Neural cell (in vitro differentiated cells): ENCODE results near the gene CDC37L1. TPM values are rescaled to one million over a fixed set of nuclear protein-coding genes. Genes with fewer than 3 reads are reported as not detected.

Experiments
- H2AFZ ChIP-seq: fragments of 200-600, 300-800 bp; sonication (generic), shearing (Covaris generic); 2 replicates; pipeline ENCODE4 v1.6.0; 2014; ENCODE audit warnings: low read depth, mild to moderate bottlenecking, antibody characterized with exemption, low read length, moderate library complexity
- H3F3A ChIP-seq: fragments of 200-600 bp; shearing (Covaris generic); 2 replicates; pipeline ENCODE4 v1.6.1; 2016; ENCODE audit warnings: mild to moderate bottlenecking, moderate library complexity, mixed read lengths, antibody characterized with exemption, low read length; ENCODE audit not compliant: insufficient read depth, poor library complexity, severe bottlenecking
- H3K27ac ChIP-seq: fragments of 200-600, 300-800 bp; sonication (generic), shearing (Covaris generic); 2 replicates; pipeline ENCODE4 v1.5.1; 2014; ENCODE audit warnings: mild to moderate bottlenecking, low read length, moderate library complexity
- H3K27me3 ChIP-seq: fragments of 300-800, 200-600 bp; sonication (generic), shearing (Covaris generic); 2 replicates; pipeline ENCODE4 v1.6.0; 2014; ENCODE audit warnings: mild to moderate bottlenecking, low read depth, low read length, moderate library complexity; ENCODE audit not compliant: insufficient read depth
- H3K36me3 ChIP-seq: fragments of 300-800, 200-600 bp; sonication (generic), shearing (Covaris generic); 2 replicates; pipeline ENCODE4 v1.5.1; 2014; ENCODE audit warnings: mild to moderate bottlenecking, antibody characterized with exemption, low read length, moderate library complexity; ENCODE audit not compliant: insufficient read depth
- H3K4me2 ChIP-seq: fragments of 300-800, 200-600 bp; sonication (generic), shearing (Covaris generic); 2 replicates; pipeline ENCODE4 v1.6.0; 2014; ENCODE audit warnings: mild to moderate bottlenecking, low read length
- H3K4me3 ChIP-seq: fragments of 300-800, 200-600 bp; sonication (generic), shearing (Covaris generic); 2 replicates; pipeline ENCODE4 v1.5.1; 2014; ENCODE audit warnings: mild to moderate bottlenecking, low read length, moderate library complexity
- H3K79me2 ChIP-seq: fragments of 200-600 bp; shearing (Covaris generic); replicated peaks from 2 replicates; pipeline ENCODE4 v1.6.0; 2014; ENCODE audit warnings: mild to moderate bottlenecking, low read length, moderate library complexity; ENCODE audit not compliant: insufficient read depth
- H3K9ac ChIP-seq: fragments of 300-800, 200-600 bp; sonication (generic), shearing (Covaris generic); 2 replicates; pipeline ENCODE4 v1.6.1; 2016; ENCODE audit warnings: mild to moderate bottlenecking, low read length, mixed read lengths
- H3K9me2 ChIP-seq: fragments of 200-600 bp; shearing (Covaris generic); 2 replicates; pipeline ENCODE4 v1.6.1; 2016; ENCODE audit warnings: mild to moderate bottlenecking, low read length, mixed read lengths; ENCODE audit not compliant: insufficient read depth
- H3K9me3 ChIP-seq: fragments of 200-600, 300-800 bp; sonication (generic), shearing (Covaris generic); 2 replicates; pipeline ENCODE4 v1.6.1; 2016; ENCODE audit warnings: mild to moderate bottlenecking, mixed run types, low read length, moderate library complexity, mixed read lengths
- H4K20me1 ChIP-seq: fragments of 200-600 bp; shearing (Covaris generic); 2 replicates; pipeline ENCODE4 v1.6.1; 2016; ENCODE audit warnings: mild to moderate bottlenecking, mixed run types; ENCODE audit not compliant: insufficient read depth
- CTCF ChIP-seq: fragments of 450-650 bp; IDR thresholded peaks from 2 replicates; pipeline ENCODE4 v1.5.1; 2014; ENCODE audit warnings: antibody characterized with exemption, mild to moderate bottlenecking, moderate library complexity; ENCODE audit not compliant: poor library complexity, severe bottlenecking
- EP300 ChIP-seq: fragments of 450-650 bp; conservative IDR thresholded peaks from 2 replicates; pipeline ENCODE4 v1.6.1; 2014; ENCODE audit warnings: antibody characterized with exemption, mild to moderate bottlenecking, moderate library complexity; ENCODE audit not compliant: poor library complexity, severe bottlenecking
- EZH2 ChIP-seq: fragments of 200-600, 300-800 bp; shearing (Covaris generic), sonication (generic); IDR thresholded peaks from 2 replicates; pipeline ENCODE4 v1.6.1; 2014; ENCODE audit warnings: antibody characterized with exemption, low read length, borderline replicate concordance, mild to moderate bottlenecking; ENCODE audit not compliant: insufficient read depth, poor library complexity, severe bottlenecking
- MXI1 ChIP-seq: fragments of 450-650 bp; conservative IDR thresholded peaks from 2 replicates; pipeline ENCODE4 v1.6.1; 2014; ENCODE audit warnings: antibody characterized with exemption, mild to moderate bottlenecking; ENCODE audit not compliant: poor library complexity, severe bottlenecking
- POLR2AphosphoS5 ChIP-seq: IDR thresholded peaks from 2 replicates; pipeline ENCODE4 v1.6.1; 2012
- RAD21 ChIP-seq: fragments of 450-650 bp; conservative IDR thresholded peaks from 2 replicates; pipeline ENCODE4 v1.6.1; 2014; ENCODE audit warnings: antibody characterized with exemption, mild to moderate bottlenecking, moderate library complexity
- SMC3 ChIP-seq: fragments of 450-650 bp; conservative IDR thresholded peaks from 2 replicates; pipeline ENCODE4 v1.6.1; 2014; ENCODE audit warnings: antibody characterized with exemption, mild to moderate bottlenecking, moderate library complexity; ENCODE audit not compliant: poor library complexity
- TAF1 ChIP-seq: IDR thresholded peaks from 2 replicates; pipeline ENCODE4 v1.6.1; 2012; ENCODE audit warnings: low read depth
- polyA plus RNA-seq: library from polyadenylated mRNA; depleted of rRNA; stranded (reverse); fragments of >200 nt; gene quantifications from 2 replicates; pipeline ENCODE4 v1.2.3, GENCODE V29; 2014
- TF ChIP-seq, protein P1 (sequence below): IDR thresholded peaks from 2 replicates; pipeline ENCODE4 v1.6.1; 2012; ENCODE audit warnings: borderline replicate concordance

CDC37L1 gene
- polyA plus RNA-seq, 1 donor from 2014 or later: 34.7 TPM

- Histone ChIP-seq H3K27me3 (no peaks in the 10 kb centered on the region), H4K20me1 (no peaks in the 10 kb centered on the region), H3K4me3 (no peak overlapping the region), H2AFZ (no peak overlapping the region), H3K79me2 (no peaks in the 10 kb centered on the region), H3F3A (no peaks in the 10 kb centered on the region), H3K4me2 (no peak overlapping the region), H3K27ac (no peak overlapping the region), H3K9ac (no peak overlapping the region), H3K9me3 (no peaks in the 10 kb centered on the region), H3K36me3 (peaks cover 25% of the 10 kb centered on the region), H3K9me2 (no peaks in the 10 kb centered on the region)
- TF ChIP-seq EZH2: no peak
- TF ChIP-seq CTCF: no peak
- TF ChIP-seq MXI1: no peak
- no peak for TF ChIP-seq POLR2AphosphoS5
- TF ChIP-seq SMC3: no peak
- no peak for TF ChIP-seq EP300
Measured at GRCh38 chr9:4704129-4704528, 24.8 kb downstream of the CDC37L1 start.

DNA sequence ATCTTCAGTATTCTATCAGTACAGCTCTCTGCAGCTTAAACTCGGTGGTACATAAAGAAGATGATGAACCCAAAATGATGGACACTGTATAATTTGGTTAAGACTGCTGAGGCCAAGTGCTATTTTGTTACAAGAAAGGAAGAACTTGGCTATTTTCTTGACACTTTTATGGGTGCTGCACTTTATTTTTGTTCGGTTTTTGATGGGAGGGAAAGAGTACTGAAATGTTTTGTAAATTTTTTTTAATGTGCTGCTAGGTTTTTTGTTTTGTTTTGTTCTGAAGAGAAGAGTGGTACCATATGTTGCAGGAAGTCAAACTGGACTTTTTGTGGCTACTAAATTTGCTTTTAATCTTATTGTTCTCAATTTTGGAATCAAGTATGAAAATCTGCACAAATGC, 26.7 kb downstream of the CDC37L1 start:
- Histone ChIP-seq H4K20me1 (no peaks in the 10 kb centered on the region), H3K4me2 (no peak overlapping the region), H3K9me3 (no peaks in the 10 kb centered on the region), H3F3A (no peaks in the 10 kb centered on the region), H3K79me2 (no peaks in the 10 kb centered on the region), H3K4me3 (no peak overlapping the region), H3K9me2 (no peaks in the 10 kb centered on the region), H3K27ac (no peak overlapping the region), H2AFZ (no peak overlapping the region), H3K9ac (no peak overlapping the region), H3K27me3 (no peaks in the 10 kb centered on the region), H3K36me3 (peaks cover 20% of the 10 kb centered on the region)
- TF ChIP-seq TAF1: no peak
- no peak for TF ChIP-seq POLR2AphosphoS5
- TF ChIP-seq RAD21: no peak
- no peak for TF ChIP-seq MXI1
- TF ChIP-seq SMC3: no peak

DNA sequence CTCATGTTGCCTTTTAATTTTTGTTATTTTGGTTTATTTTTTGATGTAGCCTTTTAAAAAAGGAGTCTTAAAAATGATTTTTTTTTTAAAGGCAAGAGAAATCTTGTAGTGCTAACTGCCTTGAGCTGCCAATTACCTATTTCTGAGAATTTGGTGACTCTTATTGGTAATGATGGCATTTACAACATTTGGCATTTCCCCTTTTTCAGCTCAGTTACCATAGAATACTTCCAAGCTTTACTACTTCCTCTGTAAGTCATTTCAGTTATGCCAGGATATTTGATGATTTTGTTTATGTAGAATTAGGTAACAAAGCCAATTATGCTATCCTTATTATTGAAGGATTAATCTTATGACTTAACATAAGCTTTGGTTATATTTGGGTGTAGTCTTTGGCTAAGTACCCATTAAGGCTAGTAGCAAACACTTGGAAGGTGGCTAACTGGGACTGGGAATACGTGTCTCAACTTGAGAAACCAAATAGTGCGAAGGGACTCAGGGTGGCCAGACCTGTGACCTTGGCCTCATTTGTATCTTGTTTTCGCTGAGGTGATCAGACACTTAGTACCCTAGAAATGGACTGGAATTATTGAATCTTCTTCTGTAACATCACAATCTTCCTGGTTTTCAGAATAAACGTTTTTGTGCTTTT, 27.7 kb downstream of the CDC37L1 start:
- Histone ChIP-seq H3K4me2 (no peak overlapping the region), H3K4me3 (no peak overlapping the region), H3K79me2 (no peaks in the 10 kb centered on the region), H3K9me2 (no peaks in the 10 kb centered on the region), H3K36me3 (peaks cover 16% of the 10 kb centered on the region), H3F3A (no peaks in the 10 kb centered on the region), H3K9ac (no peak overlapping the region), H4K20me1 (no peaks in the 10 kb centered on the region), H2AFZ (no peak overlapping the region), H3K27ac (no peak overlapping the region), H3K9me3 (no peaks in the 10 kb centered on the region), H3K27me3 (no peaks in the 10 kb centered on the region)
- TF ChIP-seq RAD21 (no peak), TAF1 (no peak), EP300 (no peak), CTCF (no peak), SMC3 (no peak), POLR2AphosphoS5 (no peak), EZH2 (no peak), MXI1 (no peak)
- TF ChIP-seq, protein P1, sequence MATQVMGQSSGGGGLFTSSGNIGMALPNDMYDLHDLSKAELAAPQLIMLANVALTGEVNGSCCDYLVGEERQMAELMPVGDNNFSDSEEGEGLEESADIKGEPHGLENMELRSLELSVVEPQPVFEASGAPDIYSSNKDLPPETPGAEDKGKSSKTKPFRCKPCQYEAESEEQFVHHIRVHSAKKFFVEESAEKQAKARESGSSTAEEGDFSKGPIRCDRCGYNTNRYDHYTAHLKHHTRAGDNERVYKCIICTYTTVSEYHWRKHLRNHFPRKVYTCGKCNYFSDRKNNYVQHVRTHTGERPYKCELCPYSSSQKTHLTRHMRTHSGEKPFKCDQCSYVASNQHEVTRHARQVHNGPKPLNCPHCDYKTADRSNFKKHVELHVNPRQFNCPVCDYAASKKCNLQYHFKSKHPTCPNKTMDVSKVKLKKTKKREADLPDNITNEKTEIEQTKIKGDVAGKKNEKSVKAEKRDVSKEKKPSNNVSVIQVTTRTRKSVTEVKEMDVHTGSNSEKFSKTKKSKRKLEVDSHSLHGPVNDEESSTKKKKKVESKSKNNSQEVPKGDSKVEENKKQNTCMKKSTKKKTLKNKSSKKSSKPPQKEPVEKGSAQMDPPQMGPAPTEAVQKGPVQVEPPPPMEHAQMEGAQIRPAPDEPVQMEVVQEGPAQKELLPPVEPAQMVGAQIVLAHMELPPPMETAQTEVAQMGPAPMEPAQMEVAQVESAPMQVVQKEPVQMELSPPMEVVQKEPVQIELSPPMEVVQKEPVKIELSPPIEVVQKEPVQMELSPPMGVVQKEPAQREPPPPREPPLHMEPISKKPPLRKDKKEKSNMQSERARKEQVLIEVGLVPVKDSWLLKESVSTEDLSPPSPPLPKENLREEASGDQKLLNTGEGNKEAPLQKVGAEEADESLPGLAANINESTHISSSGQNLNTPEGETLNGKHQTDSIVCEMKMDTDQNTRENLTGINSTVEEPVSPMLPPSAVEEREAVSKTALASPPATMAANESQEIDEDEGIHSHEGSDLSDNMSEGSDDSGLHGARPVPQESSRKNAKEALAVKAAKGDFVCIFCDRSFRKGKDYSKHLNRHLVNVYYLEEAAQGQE: no peak
